GM18505 (cell line): ENCODE data around the gene TSPAN33.

Experiments
- ATAC-seq: cut with Tn5 transposase; IDR thresholded peaks from one replicate; pipeline ENCODE4 v1.9.1; 2021; ENCODE audit not compliant: unreplicated experiment
- POLR2A ChIP-seq: IDR thresholded peaks from 4 replicates; pipeline ENCODE4 v1.6.1; 2011; ENCODE audit warnings: borderline replicate concordance; ENCODE audit not compliant: insufficient read depth, insufficient read length; ENCODE audit errors: extremely low read depth

TSPAN33 gene

GRCh38 chr7:129193892-129194291, 49.4 kb downstream of the TSPAN33 start:
- ATAC-seq = no peak
- no peak for TF ChIP-seq POLR2A

- no peak for ATAC-seq
These were observed 53.3 kb downstream of the TSPAN33 start for GRCh38 chr7:129197771-129198170.

GRCh38 chr7:129199406-129199805, 54.9 kb downstream of the TSPAN33 start:
- no peak for ATAC-seq
- no peak for TF ChIP-seq POLR2A

More at GRCh38 chr7:129197771-129198170, 53.3 kb downstream of the TSPAN33 start:
- TF ChIP-seq POLR2A = no peak

- no peak for TF ChIP-seq POLR2A
These were observed 57.7 kb downstream of the TSPAN33 start for GRCh38 chr7:129202058-129202777.

GRCh38 chr7:129203050-129203741, 58.7 kb downstream of the TSPAN33 start:
- no peak for TF ChIP-seq POLR2A
- ATAC-seq = no peak

More at GRCh38 chr7:129202058-129202777, 57.7 kb downstream of the TSPAN33 start:
- no peak for ATAC-seq

GRCh38 chr7:129205126-129205818, 60.8 kb downstream of the TSPAN33 start:
- TF ChIP-seq POLR2A = no peak
- no peak for ATAC-seq

GRCh38 chr7:129205987-129206785, 61.7 kb downstream of the TSPAN33 start:
- ATAC-seq = no peak
- no peak for TF ChIP-seq POLR2A

GRCh38 chr7:129208667-129209066, 64.2 kb downstream of the TSPAN33 start:
- TF ChIP-seq POLR2A = no peak
- ATAC-seq = no peak

- no peak for TF ChIP-seq POLR2A
- no peak for ATAC-seq
These were observed 64.8 kb downstream of the TSPAN33 start for GRCh38 chr7:129209067-129209926.

- no peak for ATAC-seq
These were observed 65.9 kb downstream of the TSPAN33 start for GRCh38 chr7:129210256-129210988.

GRCh38 chr7:129210989-129211312, 66.4 kb downstream of the TSPAN33 start:
- no peak for ATAC-seq
- no peak for TF ChIP-seq POLR2A

More at GRCh38 chr7:129210256-129210988, 65.9 kb downstream of the TSPAN33 start:
- no peak for TF ChIP-seq POLR2A
